Kidney tubule cell (primary cell): Measurements from ENCODE around the gene PRDX3.
"Not testable (repeated sequence)": the region's sequence is repeated elsewhere in the genome, so short reads cannot be mapped to it uniquely, and the experiment has no call there.

ENCODE experiments used
- DNase-seq: peaks from one replicate; pipeline ENCODE4 v3.0.0-alpha.2; 2018; ENCODE audit warnings: low spot score

Gene PRDX3

DNA sequence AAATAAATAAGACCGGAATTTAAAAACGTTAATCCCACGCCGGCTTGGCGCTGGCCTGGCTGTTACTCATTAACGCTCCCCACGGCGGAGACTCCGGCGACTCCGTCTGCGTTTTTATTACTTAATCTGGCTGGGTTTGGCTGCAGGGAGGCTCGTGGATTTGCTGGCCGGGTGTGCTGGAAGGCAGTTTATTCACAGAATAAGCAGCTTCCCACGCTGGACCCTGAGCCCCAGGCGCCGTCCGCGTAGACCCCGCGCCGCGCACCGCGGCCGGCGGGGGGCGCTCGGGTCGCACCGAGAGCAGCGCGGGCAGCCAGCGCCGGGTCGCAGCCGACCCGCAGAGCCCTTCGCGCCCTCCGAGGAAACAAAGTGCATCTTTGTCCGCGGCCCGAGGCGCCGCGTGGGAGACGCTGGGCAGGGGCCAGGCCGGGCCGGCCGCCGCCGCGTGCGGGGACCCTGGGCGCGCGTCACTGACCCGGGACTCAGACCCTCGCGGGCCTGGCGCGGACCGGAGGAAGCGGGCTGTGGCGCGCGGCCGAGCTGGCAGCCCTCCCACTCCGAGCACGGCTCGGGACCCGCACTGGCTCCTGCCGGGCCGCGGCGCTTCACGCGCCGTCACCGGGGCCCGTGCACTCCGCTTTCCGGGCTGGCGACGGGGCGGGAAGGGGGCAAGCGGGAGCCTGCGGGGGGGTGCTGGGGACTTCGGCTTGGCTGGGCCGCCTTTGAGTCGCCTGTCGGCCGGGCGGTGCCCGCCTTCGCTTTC, 28.2 kb upstream of the PRDX3 start:
- peak; percentile 73 for DNase-seq

DNA sequence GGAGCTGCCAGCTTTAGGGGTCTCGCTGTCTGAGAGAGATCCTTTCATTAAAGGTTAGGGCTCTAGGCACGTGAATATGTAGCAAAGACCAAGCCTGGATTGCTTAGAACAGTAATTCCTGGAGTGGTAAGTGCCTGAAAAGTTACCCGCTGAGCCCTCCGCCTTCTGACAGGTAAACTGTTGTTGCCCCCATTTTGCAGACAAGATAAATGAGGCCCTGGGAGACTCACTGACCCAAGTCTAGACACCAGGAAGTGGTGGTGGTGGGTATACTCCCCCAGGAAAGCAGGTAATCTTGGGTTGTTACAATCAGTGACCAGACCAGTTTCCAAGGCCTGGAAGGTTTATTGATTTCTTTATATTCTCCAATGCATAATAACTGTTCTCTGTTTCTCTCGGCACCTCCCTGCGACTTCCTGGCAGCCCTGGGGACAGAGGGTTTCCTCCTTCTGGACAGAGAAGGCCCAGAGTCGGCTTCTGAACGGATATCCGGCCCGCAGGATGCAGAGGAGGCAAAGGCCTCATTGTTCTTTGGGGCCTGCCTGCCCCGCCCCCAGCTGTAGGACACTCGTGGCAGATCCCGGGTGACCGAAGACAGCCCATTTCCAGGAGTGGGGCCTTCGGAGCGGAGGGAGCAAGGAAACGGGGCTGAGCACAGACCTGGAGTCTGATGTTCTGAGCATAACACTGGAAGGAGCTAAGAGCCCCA, 27.4 kb upstream of the PRDX3 start:
- peak; percentile 65 for DNase-seq

DNA sequence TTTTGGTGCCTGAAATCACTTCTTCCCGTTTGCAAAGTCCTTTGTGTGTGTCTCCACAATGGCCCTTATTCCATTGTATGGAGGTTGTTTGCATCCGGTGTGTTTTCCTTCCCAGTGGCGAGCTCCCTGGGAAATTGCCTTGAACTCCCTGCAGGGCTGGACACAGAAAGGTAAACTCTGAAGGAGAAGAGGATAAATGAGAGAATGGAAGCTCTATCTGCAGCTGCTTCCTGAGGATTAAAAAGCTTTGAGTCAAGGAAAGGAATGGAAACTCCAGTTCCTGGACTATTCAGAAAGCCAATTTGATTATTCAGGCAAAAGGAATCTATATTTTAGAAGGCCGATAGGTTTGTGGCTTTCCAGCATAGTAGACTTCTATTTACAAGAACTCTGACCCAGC, 24.4 kb upstream of the PRDX3 start:
- DNase-seq: peak; percentile 44

DNA sequence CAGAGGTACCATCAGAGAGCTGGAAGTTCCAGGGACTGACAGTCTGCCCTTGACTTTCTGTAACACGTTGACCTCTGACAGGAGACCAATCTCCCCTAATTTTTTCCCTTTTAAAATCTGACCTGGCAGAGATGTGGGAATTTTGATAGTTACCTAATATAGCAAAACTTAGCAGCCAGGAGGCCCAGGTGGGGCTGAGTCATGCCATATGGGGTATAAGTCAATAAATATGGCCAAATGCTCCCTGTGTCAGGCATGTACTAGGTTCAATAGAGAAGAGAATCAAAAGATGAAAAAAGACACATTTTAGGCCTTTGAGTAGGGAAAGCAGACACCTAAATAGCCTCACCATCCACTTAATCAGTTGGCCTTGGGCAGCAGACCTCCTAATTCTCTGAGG, 22.6 kb upstream of the PRDX3 start:
- DNase-seq: no peak

DNA sequence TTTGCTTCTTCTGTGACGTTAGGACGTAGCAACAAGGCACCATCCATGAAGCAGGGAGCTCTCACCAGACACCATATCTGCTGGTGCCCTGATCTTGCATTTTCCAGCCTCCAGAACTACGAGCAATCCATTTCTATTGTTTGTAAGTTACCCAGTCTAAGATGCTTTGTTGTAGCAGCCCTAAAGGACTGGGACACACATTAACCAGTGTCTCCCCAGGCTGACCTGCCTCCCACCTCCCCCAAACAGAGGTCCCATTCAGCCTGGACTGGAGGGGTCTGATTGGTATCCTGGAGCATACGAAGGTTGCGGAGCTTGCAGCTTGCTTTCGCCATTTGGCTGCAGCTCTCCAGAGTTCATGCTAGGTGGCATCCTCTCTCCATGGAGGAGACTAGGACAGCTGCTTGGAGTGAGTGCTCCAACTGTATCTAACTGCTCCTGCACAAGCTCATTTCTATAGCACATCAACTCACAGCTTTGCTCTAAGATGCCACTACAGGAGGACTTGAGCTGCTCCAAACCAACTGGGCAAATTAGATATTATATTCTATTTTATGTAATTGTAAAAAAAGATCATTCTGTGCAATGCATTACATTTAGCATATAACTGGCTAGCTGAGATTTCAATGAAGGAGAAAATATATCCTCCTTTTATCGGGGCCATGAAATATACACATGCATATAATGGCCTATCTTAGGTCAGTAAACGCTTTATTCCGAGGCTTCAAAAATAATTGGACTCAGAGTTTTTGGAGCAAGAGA, 20.8 kb upstream of the PRDX3 start:
- DNase-seq: peak; percentile 82

DNA sequence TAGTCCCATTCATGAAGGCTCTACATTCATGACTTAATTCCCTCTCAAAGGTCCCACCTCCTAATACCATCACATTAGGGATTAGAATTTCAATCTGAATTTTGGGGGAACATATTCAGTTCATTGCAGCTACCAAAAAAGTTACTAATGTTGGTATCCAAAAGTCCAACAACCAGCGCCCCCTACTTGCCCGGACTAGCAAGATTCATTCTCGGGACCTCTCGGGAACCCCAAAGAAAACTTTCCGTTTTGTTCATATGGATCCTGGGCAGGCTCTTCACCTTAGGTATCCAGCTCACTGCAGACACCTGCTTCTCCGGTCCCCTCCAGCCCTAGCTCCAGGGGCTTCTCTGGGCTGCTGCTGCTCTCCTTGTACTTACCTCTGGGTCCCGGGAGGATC, 19.8 kb upstream of the PRDX3 start:
- DNase-seq: no peak

DNA sequence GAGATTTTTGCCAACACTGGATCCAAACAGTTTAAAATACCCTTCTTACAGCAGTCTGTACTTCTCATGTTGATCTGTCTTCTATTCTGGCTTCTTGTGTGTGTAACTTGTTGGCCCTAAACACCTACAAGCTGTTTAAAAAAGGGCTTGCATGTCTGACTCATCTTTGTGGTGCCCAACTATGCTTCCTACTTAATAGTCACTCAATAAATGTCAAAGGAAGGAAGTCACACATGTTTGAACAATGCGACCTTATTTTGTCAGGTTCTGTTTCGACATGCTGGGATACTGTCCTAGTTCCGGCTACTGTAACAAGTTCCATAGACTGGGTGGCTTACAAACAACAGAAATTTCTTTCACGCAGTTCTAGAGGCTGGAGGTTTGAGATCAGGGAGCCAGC, 19.3 kb upstream of the PRDX3 start:
- peak; percentile 71 for DNase-seq

DNA sequence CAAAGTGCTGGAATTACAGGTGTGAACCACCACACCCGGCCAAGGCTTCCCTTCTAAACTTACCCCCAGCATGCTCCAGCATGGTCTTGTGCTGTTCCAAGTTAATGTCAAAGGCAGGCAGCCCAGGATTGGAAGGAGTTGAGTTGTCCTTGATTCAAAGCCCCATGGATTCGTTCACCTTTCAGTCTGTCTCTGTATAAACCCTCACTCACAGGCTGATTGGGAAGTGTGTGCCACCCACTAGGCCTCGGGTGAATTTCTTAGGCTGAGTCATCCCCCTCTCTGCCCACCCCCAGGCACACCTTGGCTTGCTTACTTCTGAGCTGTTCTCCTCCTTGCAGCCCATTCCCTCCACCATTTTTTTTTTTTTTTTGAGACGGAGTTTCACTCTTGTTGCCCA, 13.3 kb upstream of the PRDX3 start:
- DNase-seq: peak; percentile 57

DNA sequence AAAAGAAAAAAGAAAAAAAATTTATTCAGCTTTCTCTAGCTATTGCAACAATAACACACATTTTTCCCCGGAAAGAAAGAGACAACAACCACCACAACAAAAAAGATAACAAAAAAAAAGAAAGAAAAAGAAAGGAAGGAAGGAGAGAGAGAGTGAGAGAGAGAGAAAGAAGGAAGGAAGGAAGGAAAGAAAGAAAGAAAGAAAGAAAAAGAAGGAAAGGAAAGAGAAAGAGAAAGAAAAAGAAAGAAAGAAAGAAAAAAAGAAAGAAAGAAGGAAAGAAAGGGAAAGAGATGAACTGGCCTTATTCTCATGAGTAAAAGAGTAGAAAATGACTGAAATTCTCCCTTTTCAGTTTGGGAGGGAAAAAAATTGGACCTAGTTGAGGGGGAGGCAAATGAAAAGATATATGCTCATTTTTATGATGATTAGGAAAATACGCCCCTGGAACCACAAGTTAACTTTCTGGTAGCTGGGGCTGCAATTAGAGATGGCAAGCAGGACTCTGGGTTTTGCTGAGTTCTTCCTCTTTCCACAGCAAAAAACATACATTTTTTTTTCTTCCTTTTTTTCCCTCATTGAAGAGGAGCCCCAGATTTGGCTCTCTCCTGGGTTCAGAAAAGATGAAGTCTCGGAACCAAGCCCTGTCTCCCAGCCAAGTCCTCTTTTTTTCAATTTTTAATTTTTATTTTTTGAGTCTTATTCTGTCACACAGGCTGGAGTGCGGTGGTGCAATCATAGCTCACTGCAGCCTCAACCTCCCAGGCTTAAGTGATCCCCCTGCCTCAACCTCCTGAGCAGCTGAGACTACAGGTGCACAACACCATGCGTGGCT, 12.6 kb upstream of the PRDX3 start:
- DNase-seq: no peak

DNA sequence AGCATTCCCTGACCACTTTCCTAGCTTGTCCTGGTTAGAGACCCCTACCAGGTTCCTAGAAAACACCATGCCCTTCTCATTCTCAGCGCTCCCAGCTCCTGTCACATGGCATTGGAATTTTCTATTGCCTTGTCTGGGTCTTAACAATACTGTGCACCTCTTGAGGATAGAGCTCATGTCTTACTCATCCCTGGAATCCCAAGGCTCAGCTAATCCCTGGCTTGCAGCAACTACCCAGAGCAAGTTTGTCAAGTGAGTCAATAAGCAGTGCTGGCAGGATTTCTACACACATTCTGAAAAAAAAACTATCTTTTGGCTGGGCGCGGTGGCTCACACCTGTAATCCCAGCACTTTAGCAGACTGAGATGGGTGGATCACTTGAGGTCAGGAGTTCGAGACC, 11.7 kb upstream of the PRDX3 start:
- peak; percentile 97 for DNase-seq

DNA sequence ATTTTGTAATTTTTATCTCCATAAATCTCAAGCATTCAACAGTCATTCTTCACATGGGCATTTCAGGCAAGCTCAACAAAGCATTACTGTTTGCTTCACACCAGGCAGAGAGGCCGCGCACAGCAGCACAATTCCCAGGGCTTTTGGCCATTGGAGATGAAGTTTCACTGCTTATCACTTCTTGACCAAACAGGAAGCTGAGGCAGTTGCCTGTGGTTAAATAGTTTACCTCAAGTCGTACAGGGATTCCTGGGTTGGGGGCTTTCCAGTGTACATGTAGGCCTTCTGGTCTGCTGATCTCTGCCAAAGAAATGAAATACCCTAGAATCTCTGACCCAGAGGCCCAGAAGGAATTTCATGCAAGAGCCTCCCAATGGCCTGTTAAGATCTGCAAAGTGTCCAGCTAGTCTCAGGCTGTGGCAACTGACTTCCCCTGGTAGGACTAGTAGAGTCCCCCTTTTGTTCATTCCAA, 11.2 kb upstream of the PRDX3 start:
- peak; percentile 42 for DNase-seq

DNA sequence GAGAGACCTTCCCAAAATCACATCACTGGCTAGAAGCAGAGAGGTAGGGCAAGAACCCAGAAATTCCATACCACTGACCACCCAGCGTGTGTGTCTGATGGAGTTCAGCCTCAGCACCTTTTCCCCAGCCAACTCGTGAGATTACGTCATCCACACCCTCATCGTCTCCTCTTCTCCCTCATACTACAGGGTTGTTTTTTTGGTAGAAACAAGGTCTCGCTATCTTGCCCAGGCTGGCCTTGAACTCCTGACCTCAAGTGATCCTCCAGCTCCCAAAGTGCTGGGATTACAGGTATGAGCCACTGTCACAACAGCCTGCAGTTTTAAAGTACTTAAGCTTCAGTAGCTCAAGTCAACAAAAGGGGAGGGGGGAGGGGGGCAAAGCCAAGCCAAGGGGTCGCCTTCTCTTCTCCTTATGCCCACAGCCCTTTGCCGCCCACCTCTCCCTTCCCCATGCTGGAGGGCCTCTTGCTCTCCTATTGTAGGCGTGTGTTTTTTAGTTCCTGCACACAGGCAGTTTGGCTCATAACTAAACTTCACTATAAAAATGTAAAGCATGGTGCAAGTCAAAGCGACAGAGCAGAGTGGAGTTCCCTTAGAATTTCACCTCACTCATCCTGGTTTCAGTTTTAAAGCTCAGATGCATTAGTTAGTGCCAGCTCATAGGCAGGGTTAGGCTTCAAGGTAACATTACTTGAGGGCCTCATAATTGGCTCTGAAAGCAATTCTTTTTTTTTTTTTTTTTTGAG, 5.2 kb upstream of the PRDX3 start:
- no peak for DNase-seq

DNA sequence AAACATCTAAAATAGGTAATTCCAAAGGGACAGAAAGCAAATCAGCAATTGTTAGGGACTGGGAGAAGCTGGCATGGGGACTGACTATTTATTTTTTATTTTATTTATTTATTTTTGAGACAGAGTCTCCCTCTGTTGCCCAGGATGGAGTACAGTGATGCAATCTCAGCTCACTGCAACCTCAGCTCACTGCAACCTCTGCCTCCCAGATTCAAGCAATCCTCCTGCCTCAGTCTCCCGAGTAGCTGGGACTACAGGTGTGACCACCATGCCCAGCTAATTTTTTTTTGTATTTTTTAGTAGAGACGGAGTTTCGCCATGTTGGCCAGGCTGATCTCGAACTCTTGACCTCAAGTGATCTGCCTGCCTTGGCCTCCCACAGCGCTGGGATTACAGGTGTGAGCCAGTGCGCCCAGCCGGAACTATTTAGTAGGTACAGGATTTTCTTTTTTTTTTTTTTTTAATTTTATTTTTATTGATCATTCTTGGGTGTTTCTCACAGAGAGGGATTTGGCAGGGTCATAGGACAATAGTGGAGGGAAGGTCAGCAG, 2.3 kb upstream of the PRDX3 start:
- DNase-seq: not testable (repeated sequence)

DNA sequence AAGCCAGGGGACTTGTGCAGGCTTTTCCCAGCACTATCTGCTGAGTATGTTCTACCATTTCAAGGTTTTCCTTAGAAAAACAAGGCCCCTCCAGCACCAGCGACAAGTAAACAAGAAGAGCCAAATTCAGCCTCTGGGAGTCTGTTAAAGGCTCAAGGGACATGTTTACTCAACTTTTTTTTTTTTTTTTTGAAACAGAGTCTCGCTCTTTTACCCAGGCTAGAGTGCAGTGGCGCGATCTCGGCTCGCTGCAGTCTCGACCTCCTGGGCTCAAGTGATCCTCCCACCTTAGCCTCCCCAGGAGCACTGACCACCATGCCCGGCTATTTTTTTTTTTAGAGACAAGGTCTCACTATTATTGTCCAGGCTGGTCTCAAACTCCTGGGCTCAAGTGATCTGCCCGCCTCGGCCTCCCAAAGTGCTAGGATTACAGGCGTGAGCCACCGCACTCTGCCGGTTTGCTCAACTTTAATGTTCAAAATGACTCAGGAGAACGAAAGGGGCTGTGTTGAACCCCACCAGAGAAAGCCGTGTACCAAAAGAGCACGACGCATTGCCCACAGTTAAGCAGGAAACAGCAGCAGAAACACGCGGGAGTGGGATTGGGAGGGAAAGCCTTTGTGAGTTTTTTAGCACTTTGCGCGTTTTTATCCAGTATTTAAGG, 772 bp downstream of the PRDX3 start:
- DNase-seq: no peak

DNA sequence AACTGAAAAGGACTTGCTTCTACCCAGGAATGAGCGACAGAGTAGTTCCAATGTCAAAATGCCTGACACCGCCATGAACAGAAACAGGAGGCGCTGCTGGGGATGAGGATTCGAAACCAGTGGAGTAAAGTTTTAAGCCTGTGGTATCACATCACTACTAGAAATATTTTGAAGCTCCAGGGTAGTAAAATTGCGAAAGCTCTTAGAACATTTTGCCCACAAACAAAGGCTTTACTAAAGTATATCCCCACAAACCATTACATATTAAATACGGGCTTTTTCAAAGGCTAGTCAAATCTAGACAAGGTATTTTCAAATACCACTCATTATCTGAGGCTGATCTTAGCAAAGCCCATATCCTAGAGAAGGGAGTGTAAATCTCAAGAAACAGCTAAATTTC, 2.4 kb downstream of the PRDX3 start:
- no peak for DNase-seq

DNA sequence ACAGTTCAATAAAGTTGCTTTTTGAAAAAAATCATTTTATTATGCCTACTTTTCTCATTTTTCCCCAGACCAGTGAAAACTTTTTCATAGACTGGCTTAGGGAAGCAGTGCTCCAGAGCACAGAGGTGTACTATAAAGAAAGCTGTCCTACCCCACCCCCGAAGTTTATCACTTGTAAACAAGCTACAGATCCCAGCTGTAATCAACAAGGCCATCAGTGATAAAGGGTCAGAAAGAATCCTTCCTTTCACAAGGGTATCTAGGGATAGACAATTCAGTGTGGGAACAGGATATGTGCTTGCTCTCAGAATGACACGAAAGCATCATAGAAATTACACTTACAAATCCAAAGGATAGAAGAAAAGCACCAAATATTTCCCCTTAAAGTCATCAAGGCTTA, 4.5 kb downstream of the PRDX3 start:
- no peak for DNase-seq

DNA sequence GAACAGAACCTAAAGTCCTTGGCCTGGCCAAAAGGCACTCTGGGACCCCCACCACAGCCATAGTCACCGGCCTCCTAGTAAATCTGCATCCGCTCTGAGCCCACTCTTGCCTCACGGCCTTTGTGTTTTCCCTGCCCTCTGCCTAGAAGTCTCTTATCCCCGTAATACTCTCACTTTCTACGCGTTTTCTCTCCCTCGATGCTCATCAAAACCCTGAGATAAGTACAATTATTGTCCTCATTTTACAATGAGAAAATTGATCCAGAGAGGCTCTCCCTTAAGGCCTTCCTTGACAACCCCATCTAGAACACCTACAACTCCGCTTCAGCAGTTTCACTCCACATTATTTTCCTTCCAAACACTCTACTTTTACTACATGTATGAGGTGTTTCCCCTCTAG, 11.6 kb downstream of the PRDX3 start:
- no peak for DNase-seq

DNA sequence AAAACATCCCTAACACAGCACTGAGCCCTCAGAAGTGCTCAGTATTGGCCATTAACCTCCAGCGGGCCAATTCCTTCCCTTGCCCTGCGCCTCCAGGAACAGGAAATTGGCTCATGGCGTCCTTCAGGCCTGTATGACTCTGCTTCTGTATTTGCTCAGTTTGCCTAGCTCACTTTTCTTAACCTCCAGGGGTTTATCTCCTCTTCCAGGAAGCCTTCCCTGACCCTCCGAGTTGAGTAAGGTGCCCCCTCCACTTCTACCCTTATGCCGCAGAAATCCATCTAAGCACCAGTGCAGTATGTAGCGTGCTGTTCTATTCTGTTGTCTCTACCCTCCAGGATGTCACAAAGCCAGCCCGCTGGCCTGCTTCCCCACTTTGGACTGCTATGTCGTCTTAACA, 12.0 kb downstream of the PRDX3 start:
- no peak for DNase-seq

DNA sequence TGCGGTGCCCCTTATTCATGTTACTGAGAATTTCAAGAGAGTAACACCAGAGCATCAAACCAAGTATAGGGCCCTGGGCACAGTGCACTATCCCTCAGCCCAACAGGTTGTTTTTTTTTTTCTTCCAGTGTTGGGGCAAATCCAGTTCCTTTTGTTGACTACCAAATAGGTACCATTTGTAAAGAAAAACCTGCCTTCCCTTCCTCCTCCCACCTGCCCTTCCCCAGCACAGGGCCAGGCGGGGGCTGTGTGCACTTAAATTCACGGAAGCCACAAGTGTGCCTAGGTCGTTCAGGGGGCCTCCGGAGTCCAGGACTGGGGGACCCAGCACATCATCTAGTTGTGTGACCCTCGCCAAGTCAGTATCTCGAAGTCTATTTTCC, 12.5 kb downstream of the PRDX3 start:
- DNase-seq: no peak
